DND-41 (cell line): Measurements from ENCODE around the gene SMC1B.

ENCODE experiments used
- ATAC-seq: fragments of 200-7000 bp; cut with Tn5 transposase; 3 replicates; pipeline ENCODE4 v1.9.1; 2021; ENCODE audit warnings: low read depth; ENCODE audit not compliant: insufficient read depth
- DNase-seq: peaks from one replicate; pipeline ENCODE4 v3.0.0-alpha.2; 2020
- H2AFZ ChIP-seq: 2 replicates; pipeline ENCODE4 v1.6.0; 2012; ENCODE audit warnings: low read depth, low read length
- H3K27ac ChIP-seq: 2 replicates; pipeline ENCODE4 v1.5.1; 2012; ENCODE audit warnings: low read length, inconsistent platforms
- H3K27me3 ChIP-seq: fragments of 200-600 bp; sonication (generic); 2 replicates; pipeline ENCODE4 v1.6.0; 2012; ENCODE audit warnings: low read length, mild to moderate bottlenecking, inconsistent platforms; ENCODE audit not compliant: insufficient read depth, poor library complexity
- H3K36me3 ChIP-seq: 2 replicates; pipeline ENCODE4 v1.5.1; 2012; ENCODE audit warnings: low read length, inconsistent platforms; ENCODE audit not compliant: insufficient read depth
- H3K4me1 ChIP-seq: 2 replicates; pipeline ENCODE4 v1.5.1; 2012; ENCODE audit warnings: mild to moderate bottlenecking, low read length; ENCODE audit not compliant: insufficient read depth
- H3K4me2 ChIP-seq: 2 replicates; pipeline ENCODE4 v1.6.0; 2012; ENCODE audit warnings: mild to moderate bottlenecking, moderate library complexity, low read length, inconsistent platforms; ENCODE audit not compliant: insufficient read depth
- H3K4me3 ChIP-seq, 2 experiments: fragments of 200-600 bp in 1 of 2; shearing (Covaris generic) in 1 of 2; 2 replicates each; pipeline ENCODE4 v1.5.1; 2012 to 2016; ENCODE audit warnings: inconsistent platforms in 2 of 2, low read length in 2 of 2, mild to moderate bottlenecking in 2 of 2, low read depth in 1 of 2, moderate library complexity in 1 of 2
- H3K79me2 ChIP-seq: 2 replicates; pipeline ENCODE4 v1.6.0; 2012; ENCODE audit warnings: low read length, inconsistent platforms; ENCODE audit not compliant: insufficient read depth
- H3K9ac ChIP-seq: 2 replicates; pipeline ENCODE4 v1.6.0; 2012; ENCODE audit warnings: low read depth, mild to moderate bottlenecking, inconsistent platforms, low read length, moderate library complexity
- H3K9me3 ChIP-seq: 2 replicates; pipeline ENCODE4 v1.5.1; 2012; ENCODE audit warnings: low read length, moderate library complexity, mild to moderate bottlenecking, inconsistent platforms; ENCODE audit not compliant: insufficient read depth, severe bottlenecking
- H4K20me1 ChIP-seq: 2 replicates; pipeline ENCODE4 v1.6.0; 2012; ENCODE audit warnings: low read length; ENCODE audit not compliant: insufficient read depth
- EZH2 ChIP-seq: IDR thresholded peaks from 3 replicates; pipeline ENCODE4 v1.6.1; 2012; ENCODE audit warnings: borderline replicate concordance, low read depth, mild to moderate bottlenecking, moderate library complexity, low read length, inconsistent platforms; ENCODE audit not compliant: severe bottlenecking
- TF ChIP-seq, protein P1 (sequence below): IDR thresholded peaks from 2 replicates; pipeline ENCODE4 v1.5.1; 2012; ENCODE audit warnings: borderline replicate concordance, low read length, moderate library complexity, mild to moderate bottlenecking; ENCODE audit not compliant: poor library complexity, severe bottlenecking; ENCODE audit errors: extremely low read depth

SMC1B gene

GRCh38 chr22:45424241-45424731, 10.9 kb upstream of the SMC1B start:
- Histone ChIP-seq H3K9me3 (no peaks in the 10 kb centered on the region), H4K20me1 (no peaks in the 10 kb centered on the region), H3K27me3 (no peaks in the 10 kb centered on the region), H3K27ac (no peak overlapping the region), H3K4me2 (no peak overlapping the region), H3K4me3 (no peak overlapping the region), H3K36me3 (no peaks in the 10 kb centered on the region), H3K9ac (no peak overlapping the region), H3K79me2 (no peaks in the 10 kb centered on the region), H3K4me1 (no peaks in the 10 kb centered on the region), H2AFZ (no peak overlapping the region)
- TF ChIP-seq EZH2, result no peak
- TF ChIP-seq, protein P1, sequence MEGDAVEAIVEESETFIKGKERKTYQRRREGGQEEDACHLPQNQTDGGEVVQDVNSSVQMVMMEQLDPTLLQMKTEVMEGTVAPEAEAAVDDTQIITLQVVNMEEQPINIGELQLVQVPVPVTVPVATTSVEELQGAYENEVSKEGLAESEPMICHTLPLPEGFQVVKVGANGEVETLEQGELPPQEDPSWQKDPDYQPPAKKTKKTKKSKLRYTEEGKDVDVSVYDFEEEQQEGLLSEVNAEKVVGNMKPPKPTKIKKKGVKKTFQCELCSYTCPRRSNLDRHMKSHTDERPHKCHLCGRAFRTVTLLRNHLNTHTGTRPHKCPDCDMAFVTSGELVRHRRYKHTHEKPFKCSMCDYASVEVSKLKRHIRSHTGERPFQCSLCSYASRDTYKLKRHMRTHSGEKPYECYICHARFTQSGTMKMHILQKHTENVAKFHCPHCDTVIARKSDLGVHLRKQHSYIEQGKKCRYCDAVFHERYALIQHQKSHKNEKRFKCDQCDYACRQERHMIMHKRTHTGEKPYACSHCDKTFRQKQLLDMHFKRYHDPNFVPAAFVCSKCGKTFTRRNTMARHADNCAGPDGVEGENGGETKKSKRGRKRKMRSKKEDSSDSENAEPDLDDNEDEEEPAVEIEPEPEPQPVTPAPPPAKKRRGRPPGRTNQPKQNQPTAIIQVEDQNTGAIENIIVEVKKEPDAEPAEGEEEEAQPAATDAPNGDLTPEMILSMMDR, result no peak
- DNase-seq (no peak), ATAC-seq (no peak)

DNA sequence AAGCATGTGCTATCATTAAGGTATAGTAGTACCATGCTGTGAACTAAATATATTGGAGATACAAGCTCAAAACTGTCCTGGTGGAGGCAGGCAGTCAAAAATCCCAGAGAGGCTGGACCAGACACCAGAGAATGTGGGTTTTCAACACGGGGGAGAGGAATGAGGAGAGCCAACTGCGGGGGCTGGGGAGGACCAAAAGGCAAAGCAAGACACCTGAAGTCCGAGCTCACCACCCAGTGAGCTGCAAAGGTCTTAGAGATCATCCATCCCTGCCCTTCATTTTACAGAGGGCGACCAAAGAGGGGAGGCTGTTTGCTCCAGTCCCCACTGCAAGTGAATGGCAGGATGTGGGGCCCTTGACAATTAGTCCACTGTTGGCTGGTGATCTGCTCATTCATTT, 10.1 kb upstream of the SMC1B start:
- Histone ChIP-seq H4K20me1 (no peaks in the 10 kb centered on the region), H3K79me2 (no peaks in the 10 kb centered on the region), H3K9ac (no peak overlapping the region), H3K27ac (no peak overlapping the region), H2AFZ (no peak overlapping the region), H3K4me3 (no peak overlapping the region), H3K27me3 (peaks cover 4% of the 10 kb centered on the region), H3K4me1 (no peaks in the 10 kb centered on the region), H3K36me3 (no peaks in the 10 kb centered on the region), H3K9me3 (no peaks in the 10 kb centered on the region), H3K4me2 (no peak overlapping the region)
- no peak for DNase-seq
- TF ChIP-seq, protein P1, result no peak
- no peak for ATAC-seq

DNA sequence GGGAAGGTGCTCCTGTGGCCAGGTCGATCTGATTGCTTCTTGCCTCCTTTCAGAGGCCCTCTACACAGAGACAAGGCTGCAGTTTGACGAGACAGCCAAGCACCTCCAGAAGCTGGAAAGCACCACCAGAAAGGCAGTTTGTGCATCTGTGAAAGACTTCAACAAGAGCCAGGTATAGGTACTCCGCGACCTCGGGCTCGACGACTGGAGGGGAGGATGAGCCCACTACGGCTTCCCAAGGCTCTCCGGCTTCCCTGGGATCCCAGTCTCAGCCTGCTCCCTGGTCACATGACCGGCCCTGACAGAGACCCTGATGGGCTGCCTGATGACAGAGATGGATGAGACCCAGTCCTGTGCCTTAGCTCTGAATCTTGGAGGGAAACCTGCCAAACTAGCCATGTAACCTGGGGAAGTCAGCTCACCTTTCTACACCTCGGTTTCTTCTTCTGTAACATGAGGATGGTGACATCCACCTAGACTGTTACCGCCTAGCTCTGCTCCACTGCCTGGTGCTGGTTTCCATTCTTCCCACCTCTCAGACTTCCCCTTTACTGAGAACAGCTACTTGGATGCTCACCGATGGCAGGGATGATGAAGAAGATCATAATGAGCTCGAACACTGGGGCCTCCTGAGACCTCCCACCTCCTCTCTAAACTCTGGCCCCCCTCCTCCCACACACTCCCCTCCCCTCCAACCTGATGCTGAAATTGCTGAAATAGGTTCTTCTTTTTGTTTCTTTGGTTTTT, 9.0 kb upstream of the SMC1B start:
- H3K9ac ChIP-seq, result no peak overlapping the region
- H3K9me3 ChIP-seq, result no peaks in the 10 kb centered on the region
- H3K79me2 ChIP-seq, result no peaks in the 10 kb centered on the region
- H3K4me2 ChIP-seq, result no peak overlapping the region
- H3K27me3 ChIP-seq, result peaks cover 7% of the 10 kb centered on the region
- ATAC-seq (no peak), DNase-seq (no peak)
- H3K27ac ChIP-seq, result no peak overlapping the region
- H3K4me3 ChIP-seq, result no peak overlapping the region
- no peaks in the 10 kb centered on the region for H3K4me1 ChIP-seq
- H2AFZ ChIP-seq, result no peak overlapping the region
- no peak for TF ChIP-seq EZH2
- TF ChIP-seq, protein P1, result no peak
- no peaks in the 10 kb centered on the region for H3K36me3 ChIP-seq
- H4K20me1 ChIP-seq, result no peaks in the 10 kb centered on the region
